GM19351 (cell line): ENCODE data around the gene LPCAT1.
"Not testable (repeated sequence)": the region's sequence is repeated elsewhere in the genome, so short reads cannot be mapped to it uniquely, and the experiment has no call there.

Experiments used
- ATAC-seq: cut with Tn5 transposase; IDR thresholded peaks from one replicate; pipeline ENCODE4 v1.9.1; 2021; ENCODE audit warnings: mild to moderate bottlenecking, moderate library complexity; ENCODE audit not compliant: unreplicated experiment

LPCAT1 gene

GRCh38 chr5:1431021-1431811, 92.5 kb downstream of the LPCAT1 start:
- no peak for ATAC-seq

- no peak for ATAC-seq
Measured at GRCh38 chr5:1430121-1430795, 93.5 kb downstream of the LPCAT1 start.

- no peak for ATAC-seq
Measured at GRCh38 chr5:1429496-1429895, 94.3 kb downstream of the LPCAT1 start.

GRCh38 chr5:1429066-1429465, 94.7 kb downstream of the LPCAT1 start:
- no peak for ATAC-seq

- ATAC-seq: no peak
Measured at GRCh38 chr5:1428107-1428506, 95.7 kb downstream of the LPCAT1 start.

GRCh38 chr5:1424716-1425115, 99.0 kb downstream of the LPCAT1 start:
- ATAC-seq: no peak

GRCh38 chr5:1423901-1424603, 99.7 kb downstream of the LPCAT1 start:
- ATAC-seq: no peak

- not testable (repeated sequence) for ATAC-seq
Measured at GRCh38 chr5:1422522-1422921, 101.2 kb downstream of the LPCAT1 start.

GRCh38 chr5:1421521-1422341, 102.0 kb downstream of the LPCAT1 start:
- ATAC-seq: no peak

- no peak for ATAC-seq
Measured at GRCh38 chr5:1420211-1421195, 103.3 kb downstream of the LPCAT1 start.

- no peak for ATAC-seq
Measured at GRCh38 chr5:1419476-1420210, 104.1 kb downstream of the LPCAT1 start.

- ATAC-seq: no peak
Measured at GRCh38 chr5:1418921-1419280, 104.9 kb downstream of the LPCAT1 start.

GRCh38 chr5:1418238-1418920, 105.4 kb downstream of the LPCAT1 start:
- ATAC-seq: no peak

- no peak for ATAC-seq
Measured at GRCh38 chr5:1417586-1418225, 106.1 kb downstream of the LPCAT1 start.

- no peak for ATAC-seq
Measured at GRCh38 chr5:1416856-1417469, 106.8 kb downstream of the LPCAT1 start.

GRCh38 chr5:1415626-1416360, 108.0 kb downstream of the LPCAT1 start:
- ATAC-seq: no peak

GRCh38 chr5:1415059-1415425, 108.7 kb downstream of the LPCAT1 start:
- ATAC-seq: no peak
